Stimulated activated CD4-positive, alpha-beta T cell treated with anti-CD3 and anti-CD28 coated beads, TNF-alpha, amount 100 ng/mL, for 48 hours (primary cell): Measurements from ENCODE around the gene SDK2.

Experiments
- DNase-seq, 3 donors: peaks; one replicate each; pipeline ENCODE4 v3.0.0-alpha.2; 2020; ENCODE audit warnings: low read depth in 3 of 3

SDK2 gene

DNA sequence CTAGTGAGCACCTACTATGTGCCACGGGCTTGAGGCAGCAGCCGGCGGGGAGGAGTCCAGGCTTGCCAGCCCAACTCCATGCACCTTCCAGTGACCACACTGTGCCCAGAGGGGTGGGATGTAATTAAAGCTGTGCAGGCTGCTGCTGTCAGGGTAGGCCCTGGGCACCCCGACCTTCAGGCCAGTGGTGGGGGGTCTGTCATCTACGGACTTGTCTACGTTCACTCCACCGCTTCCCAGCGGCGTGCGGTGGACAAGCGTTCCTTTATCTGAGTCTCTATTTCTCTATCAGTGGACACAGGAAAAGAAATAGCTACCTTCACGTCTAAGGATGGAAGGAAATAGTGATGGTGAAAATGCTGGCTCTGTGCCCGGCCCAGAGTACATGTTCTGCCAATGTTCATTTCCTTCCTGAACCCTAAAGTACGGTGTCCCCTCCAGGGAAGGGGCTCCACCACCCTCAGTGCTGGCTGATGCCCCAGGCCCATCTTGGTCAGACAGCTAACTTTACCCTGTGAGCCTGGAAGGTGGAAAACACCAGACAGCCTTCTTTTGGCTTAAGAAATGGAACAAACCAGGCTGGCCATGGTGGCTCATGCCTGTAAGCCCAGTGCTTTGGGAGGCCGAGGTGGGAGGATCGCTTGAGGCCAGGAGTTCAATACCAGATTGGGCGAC, 135.2 kb downstream of the SDK2 start:
- no peak for DNase-seq

DNA sequence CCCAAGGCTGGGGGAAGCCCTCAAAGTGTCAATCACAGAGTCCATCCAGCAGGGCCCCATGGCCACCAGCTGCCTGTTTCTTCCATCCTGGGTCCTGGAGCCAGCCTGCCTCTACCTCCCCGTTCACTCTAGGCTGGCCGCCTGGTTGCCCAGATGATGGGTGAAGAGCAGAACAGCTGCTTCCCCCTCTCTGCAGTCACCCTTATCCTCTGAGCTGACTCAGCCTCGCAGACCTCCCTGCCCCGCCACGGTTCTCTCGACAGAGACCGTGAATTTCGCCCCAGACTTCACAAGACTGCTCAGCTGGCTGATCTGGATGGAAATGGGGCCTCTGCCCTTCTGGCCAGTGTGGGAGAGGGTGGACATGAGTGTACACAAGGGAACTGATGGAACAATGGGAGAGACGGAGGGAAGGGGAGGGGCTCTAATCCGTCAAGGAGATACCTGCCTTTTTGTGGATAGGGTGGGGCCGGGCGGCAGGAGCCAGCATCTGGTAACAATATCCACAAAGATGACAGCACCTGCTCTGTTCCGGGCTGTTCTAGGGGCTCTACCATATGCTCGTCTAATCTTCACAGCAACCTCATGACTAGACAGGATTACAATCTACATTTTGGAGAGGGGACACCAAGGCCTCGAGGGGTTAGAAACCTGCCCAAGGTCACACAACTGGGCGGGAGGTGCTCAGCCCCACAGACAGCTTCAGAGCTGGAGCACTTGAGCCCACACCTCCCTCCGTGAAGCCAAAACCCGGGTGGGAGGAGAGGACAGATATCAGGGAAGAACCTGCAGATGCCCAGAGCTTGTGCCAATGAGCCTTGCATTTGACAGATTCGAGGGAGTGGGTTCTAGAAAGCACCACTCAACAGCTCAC, 136.0 kb downstream of the SDK2 start:
- DNase-seq: no peak

DNA sequence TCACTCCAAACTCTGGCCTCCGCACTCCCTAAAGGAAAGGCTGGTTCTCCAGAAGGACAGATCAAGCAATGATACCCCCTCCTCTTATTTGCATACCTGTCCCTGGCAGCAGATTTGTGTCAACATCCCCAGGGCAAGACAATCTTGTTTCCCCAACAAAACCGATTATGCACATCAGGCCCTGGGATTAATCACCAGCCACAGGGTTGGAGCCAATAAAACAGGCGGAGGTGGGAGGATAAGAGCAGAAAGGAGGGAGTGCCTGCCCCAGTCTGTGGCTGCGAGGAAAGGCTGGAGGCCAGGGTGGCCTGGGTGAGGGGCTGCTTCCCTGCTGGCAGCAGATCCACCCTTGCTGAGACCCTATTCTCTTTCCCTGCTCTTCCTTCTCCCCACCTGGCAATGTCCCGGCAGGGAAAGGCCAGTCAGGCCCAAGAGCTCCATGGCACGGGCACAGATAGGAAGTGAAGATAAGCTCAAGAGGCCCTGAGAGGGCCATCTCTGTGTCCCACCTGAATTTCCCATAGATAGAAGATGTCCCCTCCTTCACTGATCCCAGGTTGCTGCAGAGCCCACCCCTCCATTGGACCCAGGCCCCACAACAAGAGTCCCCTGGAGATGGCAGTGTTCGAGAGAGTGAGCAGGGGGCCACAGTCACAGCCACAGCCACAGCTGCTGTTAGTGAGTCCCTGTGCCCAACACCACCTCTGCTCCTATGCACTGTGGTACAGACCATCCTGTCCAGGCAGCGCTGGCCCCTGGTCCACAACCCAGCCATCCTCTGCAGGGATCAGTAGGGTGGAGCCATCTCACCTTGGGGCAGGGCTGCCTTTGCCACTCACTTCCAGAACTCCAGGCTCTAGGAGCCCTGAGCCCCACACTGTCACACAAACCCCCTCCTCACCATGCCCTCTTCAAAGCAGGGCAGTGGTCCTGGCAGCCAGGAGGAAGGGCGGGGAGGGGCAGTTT, 137.5 kb downstream of the SDK2 start:
- no peak for DNase-seq

DNA sequence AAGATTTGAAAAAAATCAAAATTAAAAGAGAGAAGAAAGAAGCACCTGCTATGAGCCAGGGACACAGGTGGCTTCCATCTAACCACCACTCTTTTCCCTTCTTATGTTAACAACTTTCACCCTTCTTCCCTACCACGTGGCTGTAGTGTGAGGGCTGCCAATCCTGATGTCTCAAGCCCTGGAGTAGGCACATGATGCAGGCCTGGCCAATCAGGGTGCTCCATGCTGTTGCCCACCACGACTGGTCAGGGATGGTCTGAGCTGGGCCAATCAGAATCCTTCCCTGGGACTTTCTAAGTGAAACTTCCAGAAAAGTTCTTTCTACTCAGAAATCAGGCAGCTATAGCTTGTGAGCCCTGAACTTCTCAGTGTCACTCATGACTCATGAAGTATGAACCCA, 140.7 kb downstream of the SDK2 start:
- no peak for DNase-seq

DNA sequence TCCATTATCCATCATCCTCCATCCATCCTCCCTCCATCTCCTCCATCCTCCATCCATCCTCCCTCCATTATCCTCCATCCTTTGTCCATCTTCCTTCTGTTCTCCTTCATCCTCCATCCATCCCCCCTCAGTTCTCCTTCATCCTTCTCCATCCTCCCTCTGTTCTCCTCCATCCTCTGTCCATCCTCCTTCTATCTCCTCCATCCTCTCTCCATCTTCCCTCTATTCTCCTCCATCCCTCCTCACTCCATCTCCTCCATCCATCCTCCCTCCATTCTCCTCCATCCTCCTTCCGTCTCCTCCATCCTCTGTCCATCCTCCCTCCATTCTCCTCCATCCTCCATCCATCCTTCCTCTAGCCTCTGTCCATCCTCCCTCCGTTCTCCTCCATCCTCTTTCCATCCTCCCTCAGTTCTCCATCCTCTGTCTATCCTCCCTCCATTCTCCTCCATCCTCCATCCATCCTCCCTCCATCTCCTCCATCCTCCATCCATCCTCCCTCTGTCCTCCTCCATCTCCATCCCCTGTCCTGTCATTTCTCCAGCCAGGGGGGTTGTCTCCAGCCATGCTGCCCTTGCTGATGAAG, 143.7 kb downstream of the SDK2 start:
- no peak for DNase-seq

DNA sequence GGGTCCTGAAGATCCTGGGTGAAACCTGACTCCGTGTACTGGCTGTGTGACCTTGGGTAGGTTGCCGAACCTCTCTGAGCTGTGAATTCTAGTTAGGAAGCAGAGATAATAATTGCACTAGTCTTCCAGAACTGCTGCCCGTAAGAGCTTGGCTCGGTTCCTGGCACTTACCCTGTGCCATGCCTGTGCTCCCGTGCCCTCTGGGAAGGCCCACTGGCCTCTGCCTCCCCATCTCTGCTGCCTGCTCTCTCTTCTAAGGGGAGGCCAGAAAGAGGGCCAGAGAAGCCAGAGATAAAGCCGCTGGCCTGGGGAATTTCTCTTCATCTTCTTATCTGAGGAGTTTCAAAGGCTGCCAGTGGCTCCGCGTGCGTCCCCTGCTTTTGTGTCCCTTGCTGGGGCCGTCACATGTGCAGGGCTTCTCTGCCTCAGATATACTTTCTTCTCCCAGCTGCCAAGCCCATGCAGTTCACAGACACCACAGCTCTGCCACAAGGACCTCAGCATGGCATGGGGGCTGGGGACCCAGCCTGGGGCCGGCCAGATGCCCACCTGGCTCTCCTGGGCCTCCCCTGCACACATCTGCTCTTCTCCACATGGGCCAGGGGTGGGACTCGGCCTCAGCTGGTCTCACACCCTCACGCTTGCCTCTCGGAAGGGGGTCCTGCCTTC, 145.2 kb downstream of the SDK2 start:
- no peak for DNase-seq

DNA sequence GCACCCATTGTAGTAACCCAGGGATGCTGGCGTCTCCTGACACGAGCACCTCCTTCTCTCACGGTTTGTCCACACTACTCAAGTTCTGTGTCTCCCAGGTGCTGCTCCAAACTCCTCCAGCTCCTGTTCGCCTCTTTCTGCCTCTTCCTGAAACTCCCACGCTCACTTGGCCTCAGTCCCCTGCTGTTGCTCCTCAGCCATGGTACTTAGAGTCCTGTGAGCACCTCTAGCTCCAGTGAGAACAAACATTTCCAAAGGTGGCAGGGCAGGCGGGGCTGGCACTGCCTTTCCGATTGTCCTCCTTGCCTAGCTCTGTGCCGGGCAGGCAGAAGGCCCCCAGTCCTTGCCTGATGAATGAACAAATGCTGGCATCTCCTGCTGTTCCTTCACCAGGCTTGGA, 146.1 kb downstream of the SDK2 start:
- no peak for DNase-seq

DNA sequence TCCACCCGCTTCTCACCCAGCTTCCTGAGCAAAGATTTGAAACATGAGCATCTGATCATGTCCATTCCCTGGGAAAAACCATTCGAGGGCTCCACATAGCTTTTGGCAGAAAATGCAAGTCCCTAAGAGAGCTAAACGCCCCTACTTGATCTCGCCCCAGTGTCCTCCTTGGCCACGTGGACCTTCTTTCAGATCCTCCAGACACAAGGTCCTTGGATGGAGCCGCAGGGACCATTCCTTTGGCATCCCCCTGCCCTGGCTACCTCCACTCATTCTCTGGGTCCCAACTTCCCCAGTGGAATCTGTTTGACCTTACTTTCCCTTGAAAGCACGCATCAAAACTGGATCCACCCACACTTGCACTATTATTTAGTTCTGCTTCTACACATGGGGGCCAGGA, 146.5 kb downstream of the SDK2 start:
- DNase-seq: no peak

DNA sequence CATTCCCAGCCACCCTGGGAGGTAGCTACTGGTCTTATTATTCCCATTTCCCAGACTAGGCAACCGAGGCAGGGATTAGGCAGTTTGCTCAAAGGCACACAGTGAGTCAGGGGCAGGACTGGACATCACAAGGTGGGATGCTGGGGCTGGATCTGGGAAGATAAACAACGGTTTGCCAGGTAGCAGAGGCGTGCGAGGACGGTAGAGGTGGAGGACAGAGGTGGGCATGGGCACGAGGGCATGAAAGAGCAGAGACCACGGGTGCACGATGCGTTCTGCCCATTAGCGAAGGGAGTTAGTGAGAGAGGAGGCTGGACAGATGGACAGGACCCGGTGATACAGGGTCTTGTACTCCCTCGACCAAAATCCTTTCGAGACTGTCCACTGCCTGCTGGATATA, 148.0 kb downstream of the SDK2 start:
- no peak for DNase-seq

DNA sequence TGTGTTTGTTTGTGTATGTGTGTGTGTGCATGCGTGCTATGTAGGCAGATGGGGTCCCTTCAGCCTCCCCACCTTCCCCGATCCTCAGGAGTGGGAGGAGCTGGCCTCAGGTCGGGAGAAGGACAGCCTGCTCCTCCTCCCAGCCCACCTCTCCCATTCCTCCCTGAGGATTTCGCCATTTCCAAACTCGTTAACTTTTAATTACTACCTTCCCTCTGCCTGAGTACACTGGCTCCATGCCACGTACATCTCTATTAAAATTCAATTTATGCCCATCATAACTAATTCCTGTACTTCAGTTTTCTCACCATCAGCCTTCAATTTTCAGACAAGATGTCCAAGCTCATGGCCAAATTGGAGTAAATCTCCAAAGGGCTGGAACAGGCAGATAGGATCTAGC, 148.6 kb downstream of the SDK2 start:
- DNase-seq: no peak

DNA sequence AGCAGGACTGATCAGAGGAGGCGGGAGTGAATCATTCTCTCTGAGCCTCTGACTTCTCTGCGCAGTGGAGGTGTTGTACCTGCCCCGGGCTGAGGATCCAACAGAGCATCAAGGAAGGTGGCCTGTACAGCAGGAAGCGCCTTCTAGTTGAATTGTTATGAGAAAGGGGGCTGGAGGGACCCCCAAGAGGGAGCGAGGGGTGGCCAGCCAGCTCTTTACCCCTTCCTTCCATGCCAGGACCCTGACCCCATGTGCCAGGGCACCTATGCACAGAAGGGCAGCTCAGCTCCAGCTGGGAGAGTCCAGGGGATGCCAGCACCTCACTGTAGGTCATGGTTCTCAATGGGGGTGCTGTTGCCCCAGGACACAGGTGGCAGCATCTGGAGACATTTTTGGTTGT, 149.3 kb downstream of the SDK2 start:
- no peak for DNase-seq

DNA sequence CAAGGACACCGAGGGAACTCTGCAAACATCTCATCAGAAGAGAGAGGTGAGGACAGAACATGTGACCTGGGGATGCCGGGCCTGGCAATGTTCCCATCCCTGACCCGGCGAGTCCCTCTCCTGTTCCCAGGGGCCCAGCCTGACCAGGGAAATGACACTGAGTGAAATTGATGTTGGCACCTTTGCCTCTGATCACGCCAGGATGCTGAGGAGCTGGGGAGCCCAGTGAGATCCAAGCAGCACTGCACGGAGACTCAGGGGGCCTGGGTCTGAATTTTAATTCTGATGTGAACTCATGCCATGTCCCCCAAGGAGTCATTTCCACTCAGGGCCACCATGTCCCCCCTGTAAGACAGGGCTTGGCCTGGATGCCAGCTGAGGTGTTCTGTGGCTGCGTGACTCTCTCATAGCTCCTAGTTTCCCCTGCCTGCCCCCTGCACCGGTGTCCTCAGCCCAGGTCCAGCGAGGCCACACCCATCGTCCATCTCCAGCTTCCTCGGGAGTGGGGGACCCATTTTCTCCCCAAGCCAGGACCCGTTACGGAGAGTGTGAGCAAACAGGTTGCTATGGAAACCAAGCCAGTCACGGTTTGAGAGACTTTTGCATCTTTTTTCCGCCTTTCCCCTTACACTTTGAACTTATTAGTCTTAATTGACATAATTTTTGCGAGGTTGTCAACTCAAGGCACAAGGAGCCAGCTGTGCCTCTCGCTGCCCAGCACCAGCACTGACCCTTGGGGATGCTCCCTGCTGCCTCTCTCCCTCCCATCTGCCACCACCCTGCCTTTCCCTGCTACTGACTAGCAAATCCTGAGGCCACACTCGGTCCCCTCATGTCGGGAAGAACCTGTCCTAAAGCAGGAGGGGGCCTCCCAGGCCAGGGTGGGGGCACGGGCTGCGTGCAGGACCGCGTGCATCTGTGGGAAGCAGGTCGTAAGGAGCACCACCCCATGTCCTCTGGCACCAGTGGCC, 150.0 kb downstream of the SDK2 start:
- DNase-seq: no peak

DNA sequence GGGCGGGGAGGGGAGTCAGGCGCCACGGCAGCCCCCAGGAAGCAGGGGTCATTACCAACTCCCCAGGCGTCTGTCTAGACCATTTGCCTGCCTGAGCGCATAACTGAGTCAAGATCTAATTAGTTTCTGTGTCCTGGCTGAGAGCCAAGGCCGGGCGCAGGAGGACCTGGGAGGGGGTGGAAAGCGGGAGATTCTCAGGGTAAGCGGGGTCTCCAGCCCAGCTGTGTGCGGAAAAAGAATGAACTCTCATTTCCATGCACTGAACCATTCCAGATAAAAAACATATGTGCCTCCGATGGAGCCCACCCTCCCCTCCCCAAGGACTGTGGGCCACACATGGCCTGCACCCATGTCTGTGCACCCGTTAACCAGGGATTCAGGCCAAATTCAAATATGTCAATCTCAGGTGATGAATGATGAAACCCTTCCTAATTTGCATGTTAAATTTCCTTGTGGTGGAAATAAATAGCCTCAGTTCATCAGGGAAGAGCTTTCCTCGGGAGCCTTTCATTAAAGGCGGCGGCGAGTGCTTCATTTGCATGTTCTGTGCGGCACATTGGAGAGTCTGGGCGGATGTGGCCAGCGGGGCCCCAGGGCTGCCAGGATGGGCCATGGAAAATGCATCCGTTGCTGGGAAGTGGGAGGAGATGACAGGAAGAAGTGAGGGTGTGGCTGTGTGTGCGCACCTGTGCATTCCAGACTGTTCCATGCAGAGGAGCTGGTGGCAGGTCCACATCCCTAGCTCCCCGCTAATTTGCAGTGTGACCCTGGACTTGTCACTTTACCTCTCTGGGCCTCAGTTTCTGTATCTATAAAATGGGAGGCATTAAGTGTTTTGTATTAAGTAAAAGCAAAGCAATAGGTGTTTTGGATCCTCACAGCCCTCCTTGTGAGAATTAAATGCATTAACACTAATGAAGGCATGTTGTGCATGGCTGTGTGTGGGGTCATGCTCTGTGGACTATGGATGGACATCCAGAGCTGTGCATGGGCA, 151.1 kb downstream of the SDK2 start:
- DNase-seq: no peak

DNA sequence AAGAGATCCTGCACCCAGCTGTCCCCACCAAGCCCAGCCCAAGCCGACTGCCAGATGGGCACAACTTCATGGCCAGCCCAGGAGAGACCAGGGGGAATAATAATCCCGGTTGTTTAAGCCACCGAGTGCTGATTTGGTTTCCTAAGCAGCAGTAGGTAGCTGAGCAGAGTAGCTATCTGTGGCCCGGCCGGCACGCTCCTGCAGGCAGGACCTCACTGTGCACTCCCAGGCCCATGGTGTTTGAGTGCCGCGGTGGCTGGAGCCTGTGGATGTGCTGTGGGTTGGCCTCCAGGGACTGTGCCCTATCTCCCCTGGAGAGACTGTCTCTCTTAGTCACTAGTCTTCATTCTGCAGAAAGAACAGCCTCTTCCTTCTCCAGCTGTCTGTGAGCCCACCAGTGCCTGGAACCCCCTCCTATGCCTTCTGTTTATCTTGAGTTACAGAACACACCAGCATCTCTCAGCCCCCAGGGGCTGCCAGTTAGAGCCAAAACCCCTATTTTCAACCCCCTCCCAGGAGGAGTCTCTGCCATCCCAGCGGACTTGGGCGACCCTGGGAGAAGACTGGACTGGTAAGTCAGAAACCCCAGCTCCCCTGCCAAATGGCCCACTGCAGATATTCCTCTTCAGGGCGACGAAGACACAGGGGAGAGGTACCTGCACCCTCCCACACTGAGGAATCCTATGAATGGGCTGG, 152.0 kb downstream of the SDK2 start:
- DNase-seq: no peak

DNA sequence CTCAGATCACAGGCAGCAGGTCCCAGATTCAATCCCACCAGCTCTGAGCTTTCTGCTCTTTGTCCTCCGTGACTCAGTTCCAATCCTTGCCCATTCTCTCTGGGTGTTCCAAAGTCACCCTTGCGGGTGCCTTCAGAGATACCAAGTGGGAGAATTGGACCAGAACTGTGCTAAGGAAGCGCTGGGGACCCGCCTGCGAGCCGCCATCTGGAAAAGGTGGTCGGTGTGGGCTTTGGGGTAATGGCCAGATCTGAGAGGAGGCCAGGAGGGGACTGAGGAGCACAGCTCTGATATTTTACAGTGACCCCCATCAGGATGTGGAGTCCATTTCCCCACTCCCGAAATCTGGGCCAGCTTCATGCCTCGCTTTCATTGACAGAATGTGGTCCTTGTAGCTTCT, 152.6 kb downstream of the SDK2 start:
- no peak for DNase-seq

DNA sequence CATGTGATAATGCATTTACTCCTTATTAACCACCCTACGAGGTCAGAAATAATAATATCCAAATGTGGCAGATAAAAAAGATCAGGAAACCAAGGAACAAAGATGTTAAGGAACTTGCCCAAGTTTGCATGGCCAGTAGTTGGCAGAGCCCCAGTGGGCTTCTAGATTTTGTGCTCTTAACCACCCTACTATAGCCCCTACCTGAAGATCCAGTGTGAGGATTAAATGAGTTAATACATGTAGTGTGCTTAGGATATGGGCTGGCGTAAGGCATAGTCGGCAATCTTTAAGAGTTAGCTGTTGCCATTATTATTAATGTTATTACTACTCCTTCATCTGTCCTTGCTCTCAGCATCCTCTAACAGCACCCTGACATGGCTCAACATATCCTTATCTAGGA, 153.4 kb downstream of the SDK2 start:
- no peak for DNase-seq

DNA sequence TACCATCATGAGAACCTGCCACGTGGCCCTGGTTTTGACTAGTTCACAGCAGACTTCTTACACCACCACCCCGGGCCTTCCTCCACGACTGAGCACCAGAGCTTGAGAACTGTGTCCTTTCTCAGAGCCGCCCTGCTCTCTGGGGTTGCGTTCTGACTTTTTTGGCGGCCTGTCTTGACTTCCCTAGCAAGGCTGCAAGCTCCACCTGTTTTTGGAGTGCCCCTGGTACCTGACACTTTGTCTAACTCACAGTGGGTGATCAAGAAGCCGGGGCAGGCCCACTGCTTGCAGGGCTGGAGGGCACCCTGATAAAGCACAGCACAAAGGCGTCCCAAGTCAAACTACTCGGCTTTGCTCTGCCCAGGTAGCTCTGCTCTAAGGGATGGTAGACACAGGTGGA, 154.3 kb downstream of the SDK2 start:
- DNase-seq: no peak

DNA sequence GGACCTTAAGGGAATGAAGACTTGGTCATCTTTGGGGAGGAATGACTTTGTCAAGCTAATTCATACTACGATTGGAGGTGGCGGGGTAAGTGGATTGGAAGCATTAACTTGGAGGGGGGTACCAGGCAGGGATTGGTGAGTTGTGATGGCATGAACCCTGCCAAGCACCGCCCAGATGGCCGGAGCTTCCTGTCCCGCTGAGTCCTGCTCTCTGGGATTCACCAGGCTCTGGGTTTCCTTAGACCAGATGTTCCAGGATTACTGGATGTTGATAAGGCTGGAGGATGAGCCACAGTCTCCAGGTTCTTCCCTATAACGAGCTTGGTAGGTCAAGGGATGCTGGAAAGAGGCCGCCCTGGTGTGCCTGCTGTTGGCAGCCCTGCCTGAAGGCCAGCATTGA, 154.9 kb downstream of the SDK2 start:
- no peak for DNase-seq
